GM23248 (cell line): Measurements from ENCODE around the gene HOXB3. TPM values are rescaled to one million over a fixed set of nuclear protein-coding genes. Genes with fewer than 3 reads are reported as not detected.

ENCODE experiments used
- DNase-seq: peaks from one replicate; pipeline ENCODE4 v3.0.0-alpha.2; 2015
- H2AFZ ChIP-seq: fragments of 200-600 bp; sonication (generic); 2 replicates; pipeline ENCODE4 v1.6.1; 2016; ENCODE audit warnings: antibody characterized with exemption
- H3F3A ChIP-seq: fragments of 200-600 bp; sonication (generic); 2 replicates; pipeline ENCODE4 v1.6.1; 2016; ENCODE audit warnings: mild to moderate bottlenecking, antibody characterized with exemption, mixed run types; ENCODE audit not compliant: insufficient read depth
- H3K27ac ChIP-seq: fragments of 200-600 bp; sonication (generic); 2 replicates; pipeline ENCODE4 v1.5.1; 2016; ENCODE audit warnings: mild to moderate bottlenecking
- H3K27me3 ChIP-seq: fragments of 200-600 bp; sonication (generic); replicated peaks from 2 replicates; pipeline ENCODE4 v1.6.1; 2016; ENCODE audit warnings: mild to moderate bottlenecking; ENCODE audit not compliant: insufficient read depth
- H3K36me3 ChIP-seq: fragments of 200-600 bp; sonication (generic); 2 replicates; pipeline ENCODE4 v1.6.1; 2016; ENCODE audit warnings: low read depth, mild to moderate bottlenecking
- H3K4me1 ChIP-seq: fragments of 200-600 bp; sonication (generic); 2 replicates; pipeline ENCODE4 v1.6.1; 2016; ENCODE audit warnings: mild to moderate bottlenecking; ENCODE audit not compliant: insufficient read depth
- H3K4me2 ChIP-seq: fragments of 200-600 bp; sonication (generic); one replicate; pipeline ENCODE4 v1.6.1; 2016; ENCODE audit warnings: mild to moderate bottlenecking; ENCODE audit not compliant: unreplicated experiment
- H3K4me3 ChIP-seq: fragments of 200-600 bp; sonication (generic); 2 replicates; pipeline ENCODE4 v1.5.1; 2016; ENCODE audit warnings: mild to moderate bottlenecking
- H3K79me2 ChIP-seq: fragments of 200-600 bp; sonication (generic); 2 replicates; pipeline ENCODE4 v1.6.1; 2016; ENCODE audit warnings: mild to moderate bottlenecking; ENCODE audit not compliant: insufficient read depth
- H3K9ac ChIP-seq: fragments of 200-600 bp; sonication (generic); 2 replicates; pipeline ENCODE4 v1.6.1; 2016; ENCODE audit warnings: mild to moderate bottlenecking
- H3K9me2 ChIP-seq: fragments of 200-600 bp; sonication (generic); 2 replicates; pipeline ENCODE4 v1.6.1; 2016; ENCODE audit warnings: mixed run types, mild to moderate bottlenecking, moderate library complexity; ENCODE audit not compliant: insufficient read depth
- H3K9me3 ChIP-seq: fragments of 200-600 bp; sonication (generic); one replicate; pipeline ENCODE4 v1.6.1; 2017; ENCODE audit warnings: low read depth
- H4K20me1 ChIP-seq: fragments of 200-600 bp; sonication (generic); 2 replicates; pipeline ENCODE4 v1.6.0; 2016; ENCODE audit not compliant: insufficient read depth
- EZH2 ChIP-seq: fragments of 200-600 bp; sonication (generic); IDR thresholded peaks from 2 replicates; pipeline ENCODE4 v1.6.1; 2018; ENCODE audit warnings: antibody characterized with exemption, mild to moderate bottlenecking; ENCODE audit not compliant: insufficient read depth, poor library complexity, severe bottlenecking
- EZH2phosphoT487 ChIP-seq: fragments of 200-600 bp; sonication (generic); IDR thresholded peaks from 2 replicates; pipeline ENCODE4 v1.6.1; 2018; ENCODE audit warnings: antibody characterized with exemption, moderate library complexity, mild to moderate bottlenecking, low read depth; ENCODE audit not compliant: insufficient read depth
- WGBS, 2 experiments: methylation state at CpG; one replicate each; pipeline ENCODE4 v1.1.6; 2015 to 2017; ENCODE audit warnings: low lambda C conversion rate in 2 of 2, low coverage in 1 of 2; ENCODE audit errors: missing lambda C conversion rate in 2 of 2; 5-methylcytosine and 5-hydroxymethylcytosine counted together
- in situ Hi-C: fragments of 300-500 bp; cut with MboI; formaldehyde crosslinking; loops from 2 replicates; pipeline ENCODE4 v1.15.0; 2020
- polyA plus RNA-seq: library from polyadenylated mRNA; unstranded; fragments of >200 nt; fragmentation: Nextera tagmentation; extraction: Ambion mirVana; gene quantifications from 2 replicates; pipeline ENCODE4 v1.2.1, GENCODE V29; 2016
- total RNA-seq: library from RNA; depleted of rRNA; stranded (reverse); fragments of >200 nt; shearing (Covaris generic); gene quantifications from 2 replicates; pipeline ENCODE4 v1.2.3, GENCODE V29; 2014

Gene HOXB3
- total and polyA plus RNA-seq, 2 experiments from 2014 or later = 1.9 to 2.4 TPM

DNA sequence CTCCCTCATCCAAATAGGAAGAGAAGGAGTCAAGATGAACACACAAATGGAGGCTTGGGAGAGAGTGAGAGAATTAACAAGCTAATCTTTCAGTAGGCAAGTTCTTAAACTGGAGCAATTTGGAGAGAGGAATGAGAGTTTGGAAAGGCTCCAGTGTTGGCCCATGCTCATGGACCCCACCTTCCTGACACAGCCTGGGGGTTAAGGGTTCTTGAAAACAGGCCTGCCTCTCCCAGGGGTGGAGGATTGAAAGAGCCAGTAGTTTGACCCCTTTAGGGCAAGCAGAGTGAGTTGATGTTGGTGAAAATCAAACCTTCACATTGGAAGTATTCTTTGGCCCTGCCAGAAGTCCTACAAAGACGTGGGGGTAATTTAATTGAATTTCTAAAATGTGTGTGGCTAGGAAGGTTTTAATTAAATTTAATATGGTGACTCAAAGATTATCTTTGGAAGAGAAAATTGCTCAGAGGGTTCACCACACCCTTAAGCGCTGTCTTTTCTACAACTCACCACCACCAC lies 5.8 kb downstream of the HOXB3 start:
- TF ChIP-seq EZH2 = no peak
- TF ChIP-seq EZH2phosphoT487 = no peak

GRCh38 chr17:48583708-48584222 lies 6.3 kb downstream of the HOXB3 start:
- Histone ChIP-seq H3K9ac (0 out of 2 replicates have a peak overlapping the region, but pooled peaks have one; percentile 6), H3K4me1 (peaks cover 27% of the 10 kb centered on the region), H2AFZ (no peak overlapping the region), H3F3A (peaks cover 30% of the 10 kb centered on the region; the same call in 1 of the 2 replicates), H3K4me3 (0 out of 2 replicates have a peak overlapping the region, but pooled peaks have one; percentile 90), H3K27me3 (no peaks in the 10 kb centered on the region), H4K20me1 (no peaks in the 10 kb centered on the region), H3K4me2 (peak overlapping the region; percentile 94), H3K9me3 (no peaks in the 10 kb centered on the region), H3K36me3 (no peaks in the 10 kb centered on the region), H3K27ac (peak overlapping the region; percentile 65), H3K79me2 (peaks cover 50% of the 10 kb centered on the region), H3K9me2 (no peaks in the 10 kb centered on the region)
- WGBS, 2 experiments = 92 to 94% methylated on average over 3 of the region's 3 CpGs
- in situ Hi-C loops = no loop called here
- TF ChIP-seq EZH2phosphoT487 = no peak
- TF ChIP-seq EZH2 = no peak
- DNase-seq = no peak

More for the DNA sequence above, 5.8 kb downstream of the HOXB3 start:
- H3K9me3 ChIP-seq = no peaks in the 10 kb centered on the region
- in situ Hi-C loops = no loop called here
- H4K20me1 ChIP-seq = no peaks in the 10 kb centered on the region
- peak overlapping the region; percentile 90 for H3K4me3 ChIP-seq
- no peaks in the 10 kb centered on the region for H3K36me3 ChIP-seq
- H3K9me2 ChIP-seq = no peaks in the 10 kb centered on the region
- H3K4me2 ChIP-seq = peak overlapping the region; percentile 94
- H3K27ac ChIP-seq = peak overlapping the region; percentile 65
- peaks cover 45% of the 10 kb centered on the region for H3K79me2 ChIP-seq
- H3K9ac ChIP-seq = 0 out of 2 replicates have a peak overlapping the region, but pooled peaks have one; percentile 6
- DNase-seq = peak; percentile 76
- H3F3A ChIP-seq = peaks cover 30% of the 10 kb centered on the region; the same call in 1 of the 2 replicates
- H3K4me1 ChIP-seq = peaks cover 27% of the 10 kb centered on the region
- H2AFZ ChIP-seq = no peak overlapping the region
- WGBS, 2 experiments = 0% methylated on average over 2 of the region's 2 CpGs
- no peaks in the 10 kb centered on the region for H3K27me3 ChIP-seq

DNA sequence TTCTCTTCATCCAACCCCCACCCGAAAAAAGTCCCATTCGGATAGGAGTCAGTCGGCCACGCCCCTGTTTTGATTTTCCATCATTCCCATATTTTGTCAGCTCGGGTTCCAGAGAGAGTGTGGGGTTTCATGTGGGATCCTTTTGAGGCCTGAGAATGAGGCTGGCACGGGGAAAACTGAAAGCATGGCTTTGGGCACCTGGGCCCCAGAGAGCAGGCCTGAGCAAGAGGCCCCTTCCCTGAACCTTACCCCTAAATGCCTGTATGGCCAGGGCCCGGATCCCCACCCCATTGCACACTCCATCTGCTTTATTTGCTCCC lies 7.3 kb downstream of the HOXB3 start:
- Histone ChIP-seq H3K9me2 (no peaks in the 10 kb centered on the region), H3K36me3 (no peaks in the 10 kb centered on the region), H3K27ac (peak overlapping the region; percentile 75), H2AFZ (peak overlapping the region; percentile 79), H3K9ac (peak overlapping the region; percentile 85), H4K20me1 (no peaks in the 10 kb centered on the region), H3K9me3 (no peaks in the 10 kb centered on the region), H3K79me2 (peaks cover 53% of the 10 kb centered on the region), H3K4me3 (peak overlapping the region; percentile 74), H3K27me3 (no peaks in the 10 kb centered on the region), H3K4me2 (peak overlapping the region; percentile 90), H3F3A (peaks cover 30% of the 10 kb centered on the region; the same call in 1 of the 2 replicates), H3K4me1 (peaks cover 27% of the 10 kb centered on the region)
- TF ChIP-seq EZH2phosphoT487 = no peak
- no peak for TF ChIP-seq EZH2
- WGBS, 2 experiments = 24 to 29% methylated on average over 7 of the region's 7 CpGs
- no peak for DNase-seq
- in situ Hi-C loops = no loop called here

- Histone ChIP-seq H3K4me1 (peaks cover 28% of the 10 kb centered on the region), H3K79me2 (peaks cover 69% of the 10 kb centered on the region), H3K4me2 (peak overlapping the region; percentile 84), H3K27me3 (no peaks in the 10 kb centered on the region), H3K27ac (no peak overlapping the region), H3K9me2 (no peaks in the 10 kb centered on the region), H2AFZ (no peak overlapping the region), H3K9ac (peak overlapping the region; percentile 85; the same call in 1 of the 2 replicates), H3F3A (peaks cover 21% of the 10 kb centered on the region; the same call in 1 of the 2 replicates), H3K36me3 (no peaks in the 10 kb centered on the region), H3K9me3 (no peaks in the 10 kb centered on the region), H3K4me3 (no peak overlapping the region), H4K20me1 (no peaks in the 10 kb centered on the region)
- in situ Hi-C loops = no loop called here
- DNase-seq = no peak
- WGBS, 2 experiments = 90 to 92% methylated on average over 26 of the region's 26 CpGs
- TF ChIP-seq EZH2 = no peak
- TF ChIP-seq EZH2phosphoT487 = no peak
Measured at GRCh38 chr17:48579760-48580554, 10.1 kb downstream of the HOXB3 start.
